ENCODE results near the gene GPATCH2.

GRCh38 chr1:217542837-217543236, 88.1 kb downstream of the GPATCH2 start:
- no peak for TF ChIP-seq CTCF (IDR thresholded peaks at IDR 0.05)
- no peak for TF ChIP-seq POLR2A (IDR thresholded peaks at IDR 0.05)

Measured in esophagus squamous epithelium (tissue), 4 donors.